HL-60 (cell line): ENCODE results near the gene DMD.

Experiments
- GABPA ChIP-seq: IDR thresholded peaks from 2 replicates; pipeline ENCODE4 v1.6.1; 2012; ENCODE audit warnings: low read depth
- TF ChIP-seq, protein P1 (sequence below): IDR thresholded peaks from one replicate; pipeline ENCODE4 v1.5.1; 2011; ENCODE audit warnings: low read length, control low read depth, inconsistent platforms; ENCODE audit not compliant: insufficient read depth

DNA sequence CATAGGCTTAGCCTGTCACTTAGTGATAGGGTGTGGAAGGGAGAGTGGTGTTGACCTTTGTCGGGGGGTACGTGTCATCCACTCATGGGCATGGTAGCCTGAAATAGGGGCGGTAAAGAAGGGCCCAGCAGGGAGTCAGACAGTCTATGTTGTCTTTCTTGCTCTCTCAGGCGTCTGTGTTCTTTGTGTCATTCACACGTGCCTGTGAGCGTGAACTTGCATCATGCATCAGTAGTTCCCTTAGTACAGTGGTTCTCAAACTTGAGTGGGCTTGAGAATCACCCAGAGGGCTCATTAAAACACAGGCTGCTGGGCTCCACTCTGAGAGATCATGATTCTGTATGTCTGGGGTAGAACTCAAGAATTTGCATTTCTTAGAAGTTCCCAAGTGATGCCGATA is 1688.6 kb downstream of the DMD start:
- TF ChIP-seq, protein P1, sequence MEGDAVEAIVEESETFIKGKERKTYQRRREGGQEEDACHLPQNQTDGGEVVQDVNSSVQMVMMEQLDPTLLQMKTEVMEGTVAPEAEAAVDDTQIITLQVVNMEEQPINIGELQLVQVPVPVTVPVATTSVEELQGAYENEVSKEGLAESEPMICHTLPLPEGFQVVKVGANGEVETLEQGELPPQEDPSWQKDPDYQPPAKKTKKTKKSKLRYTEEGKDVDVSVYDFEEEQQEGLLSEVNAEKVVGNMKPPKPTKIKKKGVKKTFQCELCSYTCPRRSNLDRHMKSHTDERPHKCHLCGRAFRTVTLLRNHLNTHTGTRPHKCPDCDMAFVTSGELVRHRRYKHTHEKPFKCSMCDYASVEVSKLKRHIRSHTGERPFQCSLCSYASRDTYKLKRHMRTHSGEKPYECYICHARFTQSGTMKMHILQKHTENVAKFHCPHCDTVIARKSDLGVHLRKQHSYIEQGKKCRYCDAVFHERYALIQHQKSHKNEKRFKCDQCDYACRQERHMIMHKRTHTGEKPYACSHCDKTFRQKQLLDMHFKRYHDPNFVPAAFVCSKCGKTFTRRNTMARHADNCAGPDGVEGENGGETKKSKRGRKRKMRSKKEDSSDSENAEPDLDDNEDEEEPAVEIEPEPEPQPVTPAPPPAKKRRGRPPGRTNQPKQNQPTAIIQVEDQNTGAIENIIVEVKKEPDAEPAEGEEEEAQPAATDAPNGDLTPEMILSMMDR: no peak
- no peak for TF ChIP-seq GABPA
